Measurements from ENCODE around the gene PLXNB2.

DNA sequence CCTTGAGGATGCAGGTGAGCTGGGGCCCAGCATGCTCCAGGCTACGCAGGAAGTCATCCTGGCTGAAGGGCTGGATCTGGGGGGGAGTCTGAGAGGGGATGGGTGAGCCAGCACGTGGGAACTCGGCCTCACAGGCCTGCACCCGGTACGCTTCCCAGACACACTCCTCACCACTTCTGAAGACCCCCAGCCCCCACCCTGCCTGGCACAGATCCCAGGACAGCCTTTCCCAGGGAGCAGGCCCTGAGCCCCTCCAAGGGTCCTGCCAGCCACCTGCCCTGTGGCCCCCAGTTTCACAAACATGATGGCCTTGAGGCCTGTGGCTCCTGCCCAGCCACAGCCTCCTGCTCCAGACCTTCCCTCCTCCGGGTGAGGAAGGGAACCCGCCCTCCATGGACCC, 5.6 kb upstream of the PLXNB2 start:
- TF ChIP-seq, protein P1, sequence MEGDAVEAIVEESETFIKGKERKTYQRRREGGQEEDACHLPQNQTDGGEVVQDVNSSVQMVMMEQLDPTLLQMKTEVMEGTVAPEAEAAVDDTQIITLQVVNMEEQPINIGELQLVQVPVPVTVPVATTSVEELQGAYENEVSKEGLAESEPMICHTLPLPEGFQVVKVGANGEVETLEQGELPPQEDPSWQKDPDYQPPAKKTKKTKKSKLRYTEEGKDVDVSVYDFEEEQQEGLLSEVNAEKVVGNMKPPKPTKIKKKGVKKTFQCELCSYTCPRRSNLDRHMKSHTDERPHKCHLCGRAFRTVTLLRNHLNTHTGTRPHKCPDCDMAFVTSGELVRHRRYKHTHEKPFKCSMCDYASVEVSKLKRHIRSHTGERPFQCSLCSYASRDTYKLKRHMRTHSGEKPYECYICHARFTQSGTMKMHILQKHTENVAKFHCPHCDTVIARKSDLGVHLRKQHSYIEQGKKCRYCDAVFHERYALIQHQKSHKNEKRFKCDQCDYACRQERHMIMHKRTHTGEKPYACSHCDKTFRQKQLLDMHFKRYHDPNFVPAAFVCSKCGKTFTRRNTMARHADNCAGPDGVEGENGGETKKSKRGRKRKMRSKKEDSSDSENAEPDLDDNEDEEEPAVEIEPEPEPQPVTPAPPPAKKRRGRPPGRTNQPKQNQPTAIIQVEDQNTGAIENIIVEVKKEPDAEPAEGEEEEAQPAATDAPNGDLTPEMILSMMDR (IDR thresholded peaks at IDR 0.05; ENCODE audit: low read length) = no peak
- TF ChIP-seq EZH2 (optimal IDR thresholded peaks at IDR 0.05; ENCODE audit: low read depth, low read length) (no peak), EZH2phosphoT487 (IDR thresholded peaks at IDR 0.05; ENCODE audit: low read length) (no peak)
